A549 treated with RU486 at 1 μM for 4 hours (cell line): ENCODE results near the gene OR2L8. TPM values are rescaled to one million over a fixed set of nuclear protein-coding genes. Genes with fewer than 3 reads are reported as not detected.

Experiments used
- total RNA-seq: library from RNA; stranded (reverse); fragments of 200-300 nt; extraction: Qiagen RNA extraction; gene quantifications from 5 replicates; pipeline ENCODE4 v1.2.3, GENCODE V29; 2022; ENCODE audit warnings: low read depth

OR2L8 gene, protein sequence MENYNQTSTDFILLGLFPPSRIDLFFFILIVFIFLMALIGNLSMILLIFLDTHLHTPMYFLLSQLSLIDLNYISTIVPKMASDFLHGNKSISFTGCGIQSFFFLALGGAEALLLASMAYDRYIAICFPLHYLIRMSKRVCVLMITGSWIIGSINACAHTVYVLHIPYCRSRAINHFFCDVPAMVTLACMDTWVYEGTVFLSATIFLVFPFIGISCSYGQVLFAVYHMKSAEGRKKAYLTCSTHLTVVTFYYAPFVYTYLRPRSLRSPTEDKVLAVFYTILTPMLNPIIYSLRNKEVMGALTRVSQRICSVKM
- total RNA-seq, result not detected in 5 replicates

DNA sequence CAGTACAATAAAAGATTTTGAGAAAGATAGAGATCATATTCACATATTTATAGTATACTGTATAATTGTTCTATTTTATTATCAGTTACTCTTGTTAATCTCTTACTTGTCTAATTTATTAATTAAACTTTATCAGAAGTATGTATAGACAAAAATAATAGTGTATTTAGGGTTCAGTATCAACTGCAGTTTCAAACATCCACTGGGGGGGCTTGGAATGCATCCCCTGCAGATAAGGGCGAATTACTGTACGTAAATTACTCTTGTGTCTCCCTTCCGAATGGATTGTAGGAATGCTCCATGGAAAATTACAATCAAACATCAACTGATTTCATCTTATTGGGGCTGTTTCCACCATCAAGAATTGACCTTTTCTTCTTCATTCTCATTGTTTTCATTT, at the start of gene OR2L8:
Gene OR2L8 (plus strand): TSS at position 301 of the 400 bp plus-strand sequence. CDS start 0 bp downstream, at position 301.

GRCh38 chr1:247919952-247920351, 28.7 kb upstream of the OR2L8 start, which contains the start of gene OR2T8:
Gene OR2T8, plus strand, starts transcription at chr1:247920252. Its CDS starts 766 bp downstream, at chr1:247921018.

GRCh38 chr1:247924868-247925267, 23.8 kb upstream of the OR2L8 start, which contains the start of gene OR2AJ1:
Gene OR2AJ1, plus strand, starts transcription at chr1:247924889. Its CDS starts 8,880 bp downstream, at chr1:247933769.

DNA sequence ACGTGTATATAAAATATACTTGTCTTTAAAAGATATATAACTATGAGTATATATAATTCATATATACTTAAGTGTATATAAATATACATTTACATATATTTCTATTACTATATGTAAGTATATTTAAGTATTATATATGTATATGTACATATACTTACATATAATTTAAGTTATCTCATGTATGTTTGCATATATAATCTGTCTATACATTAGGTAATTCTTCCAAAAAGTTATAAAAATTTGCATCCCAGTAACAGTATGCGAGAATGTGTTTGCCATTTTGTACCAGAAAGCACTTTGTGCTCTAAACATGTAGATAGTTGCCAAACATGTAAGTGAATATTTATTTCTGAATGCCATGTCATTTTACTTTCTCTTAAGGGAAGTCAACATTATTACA, 16.3 kb downstream of the OR2L8 start, which contains the start of gene OR2AK2:
Gene OR2AK2 (plus strand): TSS at position 301 of the 400 bp plus-strand sequence. CDS start 144 bp downstream, outside the sequence.

Other genes with a start within 250 kb of the OR2L8 start
- not detected in 5 replicates for gene OR6F1, start 232.2 kb upstream of the OR2L8 start, total RNA-seq
- not detected in 5 replicates for gene OR14K1, start 210.2 kb upstream of the OR2L8 start, total RNA-seq
- gene OR14A2, start 200.7 kb upstream of the OR2L8 start, total RNA-seq, result not detected in 5 replicates
- gene OR1C1, start 188.3 kb upstream of the OR2L8 start, total RNA-seq, result not detected in 5 replicates
- gene OR14A16, start 124.7 kb upstream of the OR2L8 start, total RNA-seq, result not detected in 5 replicates
- not detected in 5 replicates for gene OR11L1, start 107.0 kb upstream of the OR2L8 start, total RNA-seq
- gene TRIM58, start 91.7 kb upstream of the OR2L8 start, total RNA-seq, result not detected in 5 replicates
- not detected in 5 replicates for gene OR2W3, start 53.3 kb upstream of the OR2L8 start, total RNA-seq
- not detected in 5 replicates for gene OR2T8, start 28.6 kb upstream of the OR2L8 start, total RNA-seq
- gene OR2AJ1, start 24.0 kb upstream of the OR2L8 start, total RNA-seq, result not detected in 5 replicates
- gene OR2AK2, start 16.4 kb downstream of the OR2L8 start, total RNA-seq, result not detected in 5 replicates
- not detected in 5 replicates for gene OR2L5, start 64.8 kb downstream of the OR2L8 start, total RNA-seq
- 0.02 to 0.06 TPM in 2 of 5 replicates, not detected in the others for gene OR2L2, start 81.2 kb downstream of the OR2L8 start, total RNA-seq
- not detected in 5 replicates for gene OR2L3, start 98.0 kb downstream of the OR2L8 start, total RNA-seq
- not detected in 5 replicates for gene OR2L13, start 146.3 kb downstream of the OR2L8 start, total RNA-seq
- not detected in 5 replicates for gene OR2M5, start 196.3 kb downstream of the OR2L8 start, total RNA-seq
- gene OR2M2, start 226.0 kb downstream of the OR2L8 start, total RNA-seq, result not detected in 5 replicates
- not detected in 5 replicates for gene OR2M3, start 248.4 kb downstream of the OR2L8 start, total RNA-seq